ENCODE data around the gene TCEANC2.

TCEANC2 gene

GRCh38 chr1:54138994-54139393 lies 85.6 kb downstream of the TCEANC2 start:
- no peak for DNase-seq

- DNase-seq, result no peak
Observed at GRCh38 chr1:54139711-54140110, 86.3 kb downstream of the TCEANC2 start.

- DNase-seq, result no peak
Observed at GRCh38 chr1:54142146-54142900, 88.9 kb downstream of the TCEANC2 start.

- DNase-seq, result no peak
Observed at GRCh38 chr1:54144366-54144765, 91.0 kb downstream of the TCEANC2 start.

- no peak for DNase-seq
Observed at GRCh38 chr1:54149734-54150133, 96.3 kb downstream of the TCEANC2 start.

GRCh38 chr1:54151013-54151412 lies 97.6 kb downstream of the TCEANC2 start:
- DNase-seq, result no peak

- no peak for DNase-seq
Observed at GRCh38 chr1:54152696-54153095, 99.3 kb downstream of the TCEANC2 start, which contains the start of gene CDCP2. TSS of gene CDCP2 (minus strand) at chr1:54153000. CDS start at chr1:54152922, 78 bp downstream.

GRCh38 chr1:54153535-54154439 lies 100.4 kb downstream of the TCEANC2 start:
- no peak for DNase-seq
